Lower leg skin (tissue), 4 donors: ENCODE measurements around the gene PANK4. TPM values are rescaled to one million over a fixed set of nuclear protein-coding genes. Genes with fewer than 3 reads are reported as not detected.

Source experiments
- DNase-seq, 2 donors: peaks; one replicate each; pipeline ENCODE4 v3.0.0-alpha.2; 2019; ENCODE audit warnings: low spot score in 2 of 2
- H3K4me3 ChIP-seq: fragments of 200-600 bp; sonication (generic); 2 replicates; pipeline ENCODE4 v1.5.1; 2017; ENCODE audit warnings: mild to moderate bottlenecking, low read depth; ENCODE audit not compliant: poor library complexity, severe bottlenecking
- CTCF ChIP-seq, 3 donors: fragments of 450-650 bp; IDR thresholded peaks; one replicate each; pipeline ENCODE4 v1.5.1; 2016; ENCODE audit warnings: antibody characterized with exemption in 3 of 3, mild to moderate bottlenecking in 3 of 3, moderate library complexity in 2 of 3
- POLR2A ChIP-seq, 2 donors: fragments of 450-650 bp; IDR thresholded peaks; one replicate each; pipeline ENCODE4 v1.6.1; 2016 to 2017; ENCODE audit warnings: antibody characterized with exemption in 2 of 2, mild to moderate bottlenecking in 1 of 2, moderate library complexity in 1 of 2
- WGBS, 2 donors: methylation state at CpG; one replicate each; pipeline ENCODE4 v1.1.5; 2018; 5-methylcytosine and 5-hydroxymethylcytosine counted together
- intact Hi-C: fragments of 100-400 bp; cut with DNase I; formaldehyde crosslinking; loops from one replicate; pipeline ENCODE4 v1.15.0; 2023; ENCODE audit warnings: low total_unique reads
- total RNA-seq, 4 donors: library from RNA; depleted of rRNA; stranded (reverse); fragments of >200 nt; gene quantifications; one replicate each; pipeline ENCODE4 v1.1.0, GENCODE V29; 2016

The PANK4 gene
- total RNA-seq, 4 donors from 2014 or later = 26.8 to 34.7 (median 32.5) TPM

- DNase-seq = no peak
- 88 to 93% methylated on average over 25 of the region's 25 CpGs for WGBS, 2 donors
- intact Hi-C loops = no loop called here
- H3K4me3 ChIP-seq = no peak overlapping the region
- TF ChIP-seq POLR2A (IDR thresholded peaks at IDR 0.05) = no peak
- no peak for TF ChIP-seq CTCF (IDR thresholded peaks at IDR 0.05)
Observed at GRCh38 chr1:2519029-2519685, 7.2 kb downstream of the PANK4 start.

DNA sequence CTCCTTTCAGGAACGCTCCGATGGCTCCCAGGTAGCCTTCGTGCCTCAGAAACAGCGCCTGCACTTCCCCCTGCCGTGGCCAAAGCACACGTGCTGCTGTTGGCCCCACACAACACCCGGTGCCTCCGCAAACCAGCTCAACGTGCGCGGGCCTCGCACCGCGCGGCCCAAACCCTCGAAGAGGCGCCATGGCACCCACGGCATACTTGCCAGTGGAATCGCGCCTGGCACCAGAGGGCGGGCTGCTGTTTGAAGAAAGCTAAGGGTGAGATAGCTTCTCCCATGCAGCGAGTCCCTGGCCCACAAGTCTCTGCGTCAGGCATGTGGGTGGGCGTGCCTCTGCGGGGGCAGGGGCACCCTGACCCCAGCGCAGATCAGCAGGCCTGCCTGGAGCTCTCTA lies 7.9 kb downstream of the PANK4 start:
- TF ChIP-seq CTCF (IDR thresholded peaks at IDR 0.05) (no peak), POLR2A (IDR thresholded peaks at IDR 0.05) (no peak)
- intact Hi-C loops = no loop called here
- no peak for DNase-seq
- 95% methylated on average over 26 of the region's 26 CpGs for WGBS, 2 donors
- H3K4me3 ChIP-seq = no peak overlapping the region

DNA sequence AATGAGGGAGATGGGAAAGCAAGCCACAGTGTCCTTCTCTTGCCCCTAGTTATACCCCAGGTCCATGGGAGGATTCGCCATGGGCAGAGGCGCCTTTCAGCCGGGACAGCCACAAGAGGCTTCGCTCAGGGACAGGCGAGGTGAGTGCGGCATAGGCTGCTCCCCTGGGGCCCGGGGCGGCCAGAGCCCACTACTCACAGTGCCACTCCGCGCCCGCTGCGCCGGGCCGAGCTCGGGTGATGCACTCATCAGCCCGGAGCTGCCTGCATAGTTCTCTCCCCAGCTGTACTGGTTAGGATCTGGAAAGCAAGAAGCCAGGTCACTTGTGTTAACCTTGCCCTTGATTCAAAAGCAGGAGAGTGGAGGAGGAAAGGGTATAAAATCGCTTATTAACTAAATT lies 8.4 kb downstream of the PANK4 start:
- intact Hi-C loops = no loop called here
- no peak for DNase-seq
- H3K4me3 ChIP-seq = no peak overlapping the region
- 95 to 99% methylated on average over 12 to 17 of the region's 17 CpGs for WGBS, 2 donors
- no peak for TF ChIP-seq POLR2A (IDR thresholded peaks at IDR 0.05)
- no peak for TF ChIP-seq CTCF (IDR thresholded peaks at IDR 0.05)

- DNase-seq = no peak
- intact Hi-C loops = no loop called here
Observed at GRCh38 chr1:2516946-2517345, 9.4 kb downstream of the PANK4 start.

DNA sequence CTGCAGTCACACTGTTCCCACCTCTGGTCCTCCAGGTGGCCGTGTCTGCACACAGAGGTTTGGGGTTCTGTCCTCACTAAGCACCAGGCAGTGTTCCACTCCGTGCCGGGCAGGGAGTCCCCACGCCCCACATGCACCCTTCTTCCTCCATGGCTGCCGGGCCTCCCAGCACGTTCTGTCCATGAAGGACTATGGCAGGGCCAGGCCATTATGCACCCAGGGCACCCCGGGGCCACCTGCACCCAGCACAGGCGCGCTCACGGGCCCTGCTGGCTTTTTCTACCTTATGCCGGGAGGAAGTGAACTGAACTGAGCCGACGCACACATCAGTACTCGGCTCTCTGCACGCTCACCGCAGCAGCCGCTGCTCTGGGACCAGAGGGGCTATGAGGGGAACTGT lies 10.3 kb downstream of the PANK4 start:
- 93 to 95% methylated on average over 17 of the region's 17 CpGs for WGBS, 2 donors
- TF ChIP-seq CTCF (IDR thresholded peaks at IDR 0.05) (no peak), POLR2A (IDR thresholded peaks at IDR 0.05) (no peak)
- no peak overlapping the region for H3K4me3 ChIP-seq
- no peak for DNase-seq
- intact Hi-C loops = no loop called here

More at GRCh38 chr1:2516946-2517345, 9.4 kb downstream of the PANK4 start:
- TF ChIP-seq CTCF (IDR thresholded peaks at IDR 0.05) = no peak
- TF ChIP-seq POLR2A (IDR thresholded peaks at IDR 0.05) = no peak
- no peak overlapping the region for H3K4me3 ChIP-seq
- WGBS, 2 donors = 95 to 96% methylated on average over 14 of the region's 14 CpGs

- WGBS, 2 donors = 92 to 96% methylated on average over 11 of the region's 11 CpGs
- H3K4me3 ChIP-seq = no peak overlapping the region
- intact Hi-C loops = no loop called here
- DNase-seq = no peak
- TF ChIP-seq POLR2A (IDR thresholded peaks at IDR 0.05) (no peak), CTCF (IDR thresholded peaks at IDR 0.05) (no peak)
Observed at GRCh38 chr1:2515763-2516080, 10.7 kb downstream of the PANK4 start.
